HEK293 (cell line): ENCODE data around the gene CHN1.
A peak's percentile ranks its signal among the peaks of the same experiment; 100 is the strongest.

Experiments used
- CTCF ChIA-PET: fragments of 350-600 bp; formaldehyde crosslinking; extraction: SDS; loops from one replicate; lab custom pipeline; 2021; ENCODE audit warnings: antibody characterized with exemption; lab: Yijun Ruan, JAX
- POLR2A ChIA-PET: fragments of 300-600 bp; formaldehyde crosslinking; extraction: SDS; loops from one replicate; lab custom pipeline; 2020; ENCODE audit warnings: antibody characterized with exemption, inconsistent platforms; lab: Yijun Ruan, JAX
- H3K27ac ChIP-seq: fragments of 200-500 bp; sonication (Bioruptor generic); 2 replicates; pipeline ENCODE4 v1.5.1; 2014; ENCODE audit warnings: low read depth, low read length, control low read depth, inconsistent platforms; ENCODE audit errors: extremely low read depth
- H3K36me3 ChIP-seq, 2 experiments: fragments of 200-500 bp in 1 of 2; sonication (Bioruptor generic) in 1 of 2; 1 replicate in 1 of 2; 2 replicates in 1 of 2; pipeline ENCODE4 v1.5.1; 2014 to 2017; ENCODE audit warnings: inconsistent platforms in 2 of 2, low read length in 2 of 2; ENCODE audit not compliant: control insufficient read depth in 2 of 2, insufficient read depth in 1 of 2
- H3K4me1 ChIP-seq: fragments of 200-500 bp; sonication (Bioruptor generic); 2 replicates; pipeline ENCODE4 v1.5.1; 2014; ENCODE audit warnings: mild to moderate bottlenecking, low read length, inconsistent platforms; ENCODE audit not compliant: control insufficient read depth, insufficient read depth
- H3K4me3 ChIP-seq: 2 replicates; pipeline ENCODE4 v1.5.1; 2011; ENCODE audit warnings: low read depth, mild to moderate bottlenecking, control low read depth, low read length, moderate library complexity
- H3K9me3 ChIP-seq: fragments of 200-500 bp; sonication (Bioruptor generic); 2 replicates; pipeline ENCODE4 v1.5.1; 2014; ENCODE audit warnings: low read depth, low read length, inconsistent platforms; ENCODE audit not compliant: control insufficient read depth, insufficient read depth
- GLI4 ChIP-seq: fragments of 450-650 bp; formaldehyde crosslinking; IDR thresholded peaks from 2 replicates; pipeline ENCODE4 v1.5.1; 2016; ENCODE audit warnings: missing biosample characterization, missing genetic modification characterization
- KLF1 ChIP-seq: fragments of 450-650 bp; formaldehyde crosslinking; IDR thresholded peaks from 2 replicates; pipeline ENCODE4 v1.5.1; 2016; ENCODE audit warnings: missing biosample characterization, missing genetic modification characterization
- OSR2 ChIP-seq: fragments of 450-650 bp; formaldehyde crosslinking; IDR thresholded peaks from 2 replicates; pipeline ENCODE4 v1.5.1; 2016; ENCODE audit warnings: missing biosample characterization, missing genetic modification characterization
- PRDM1 ChIP-seq: fragments of 450-650 bp; formaldehyde crosslinking; IDR thresholded peaks from 2 replicates; pipeline ENCODE4; 2016; ENCODE audit warnings: missing biosample characterization, missing genetic modification characterization
- PRDM10 ChIP-seq: fragments of 450-650 bp; formaldehyde crosslinking; IDR thresholded peaks from 2 replicates; pipeline ENCODE4 v1.5.1; 2016; ENCODE audit warnings: missing biosample characterization, missing genetic modification characterization
- RBAK ChIP-seq: fragments of 450-650 bp; formaldehyde crosslinking; IDR thresholded peaks from 2 replicates; pipeline ENCODE4 v1.5.1; 2016; ENCODE audit warnings: missing biosample characterization, missing genetic modification characterization
- TRIM28 ChIP-seq: IDR thresholded peaks from 2 replicates; pipeline ENCODE4 v1.6.1; 2011; ENCODE audit warnings: low read length, control low read depth, borderline replicate concordance
- TSHZ1 ChIP-seq: fragments of 450-650 bp; formaldehyde crosslinking; IDR thresholded peaks from 2 replicates; pipeline ENCODE4 v1.5.1; 2016; ENCODE audit warnings: missing biosample characterization, missing genetic modification characterization, borderline replicate concordance
- YY1 ChIP-seq: fragments of 450-650 bp; formaldehyde crosslinking; IDR thresholded peaks from 2 replicates; pipeline ENCODE4 v1.5.1; 2018; ENCODE audit warnings: missing biosample characterization, missing genetic modification characterization
- ZBTB17 ChIP-seq: fragments of 450-650 bp; formaldehyde crosslinking; IDR thresholded peaks from 2 replicates; pipeline ENCODE4 v1.5.1; 2016; ENCODE audit warnings: missing biosample characterization, missing genetic modification characterization
- ZNF155 ChIP-seq: fragments of 450-650 bp; formaldehyde crosslinking; IDR thresholded peaks from 2 replicates; pipeline ENCODE4 v1.5.1; 2016; ENCODE audit warnings: missing biosample characterization, missing genetic modification characterization
- ZNF214 ChIP-seq: fragments of 450-650 bp; formaldehyde crosslinking; IDR thresholded peaks from 2 replicates; pipeline ENCODE4 v1.5.1; 2017; ENCODE audit warnings: missing biosample characterization, mild to moderate bottlenecking, missing genetic modification characterization, borderline replicate concordance
- ZNF223 ChIP-seq: fragments of 450-650 bp; formaldehyde crosslinking; IDR thresholded peaks from 2 replicates; pipeline ENCODE4 v1.5.1; 2016; ENCODE audit warnings: missing biosample characterization, missing genetic modification characterization
- ZNF335 ChIP-seq: fragments of 450-650 bp; formaldehyde crosslinking; conservative IDR thresholded peaks from 2 replicates; pipeline ENCODE4 v1.5.1; 2016; ENCODE audit warnings: missing biosample characterization, missing genetic modification characterization
- ZNF341 ChIP-seq: fragments of 450-650 bp; formaldehyde crosslinking; IDR thresholded peaks from 2 replicates; pipeline ENCODE4; 2016; ENCODE audit warnings: low read depth, missing biosample characterization, missing genetic modification characterization
- ZNF366 ChIP-seq: fragments of 450-650 bp; formaldehyde crosslinking; conservative IDR thresholded peaks from 2 replicates; pipeline ENCODE4 v1.5.1; 2016; ENCODE audit warnings: missing biosample characterization, missing genetic modification characterization
- ZNF416 ChIP-seq: fragments of 450-650 bp; formaldehyde crosslinking; IDR thresholded peaks from 2 replicates; pipeline ENCODE4 v1.5.1; 2016; ENCODE audit warnings: missing biosample characterization, missing genetic modification characterization
- ZNF48 ChIP-seq: fragments of 450-650 bp; formaldehyde crosslinking; IDR thresholded peaks from 2 replicates; pipeline ENCODE4 v1.5.1; 2016; ENCODE audit warnings: missing biosample characterization, missing genetic modification characterization
- ZNF488 ChIP-seq: fragments of 450-650 bp; formaldehyde crosslinking; IDR thresholded peaks from 2 replicates; pipeline ENCODE4 v1.5.1; 2016; ENCODE audit warnings: missing biosample characterization, missing genetic modification characterization
- ZNF548 ChIP-seq: fragments of 450-650 bp; formaldehyde crosslinking; IDR thresholded peaks from 2 replicates; pipeline ENCODE4 v1.5.1; 2016; ENCODE audit warnings: missing biosample characterization, missing genetic modification characterization
- ZNF549 ChIP-seq: fragments of 450-650 bp; IDR thresholded peaks from 2 replicates; pipeline ENCODE4 v1.5.1; 2018; ENCODE audit warnings: missing biosample characterization, missing genetic modification characterization, mild to moderate bottlenecking, inconsistent platforms, moderate library complexity
- ZNF623 ChIP-seq: fragments of 450-650 bp; formaldehyde crosslinking; IDR thresholded peaks from 2 replicates; pipeline ENCODE4 v1.5.1; 2016; ENCODE audit warnings: missing biosample characterization, missing genetic modification characterization
- ZNF645 ChIP-seq: fragments of 450-650 bp; formaldehyde crosslinking; IDR thresholded peaks from 2 replicates; pipeline ENCODE4; 2016; ENCODE audit warnings: missing biosample characterization, missing genetic modification characterization

Gene CHN1

GRCh38 chr2:174972924-174973323 is 32.3 kb downstream of the CHN1 start:
- H3K4me3 ChIP-seq = no peak overlapping the region
- no peaks in the 10 kb centered on the region for H3K36me3 ChIP-seq
- ChIA-PET CTCF (interaction anchor here (0.5 to 1.9 kb wide), 5 partner anchors 8 to 276 kb away, joined by 3 to 19 read pairs (median 6); no protein-coding TSS in a partner anchor), POLR2A (interaction anchor here (0.5 kb wide), 1 partner anchor 25 kb away, joined by 3 read pairs; no protein-coding TSS in a partner anchor)
- TF ChIP-seq ZNF155 = no peak
- peak; percentile 40; the same call in 1 of the 2 replicates for TF ChIP-seq ZBTB17 (tag by site-specific recombination)
- H3K9me3 ChIP-seq = no peaks in the 10 kb centered on the region
- H3K27ac ChIP-seq = no peak overlapping the region
- peaks cover 9% of the 10 kb centered on the region for H3K4me1 ChIP-seq

- CTCF ChIA-PET = interaction anchor here (0.5 to 1.9 kb wide), 4 partner anchors 8 to 200 kb away, joined by 3 to 19 read pairs (median 4); no protein-coding TSS in a partner anchor
- H3K27ac ChIP-seq = no peak overlapping the region
- TF ChIP-seq TRIM28 (peak; percentile 55; the same call in 1 of the 2 replicates), ZNF416 (tag by site-specific recombination) (no peak), ZNF623 (tag by site-specific recombination) (no peak), ZNF548 (tag by site-specific recombination) (no peak), YY1 (tag by site-specific recombination) (no peak), RBAK (tag by site-specific recombination) (no peak), ZNF214 (no peak), PRDM1 (peak; percentile 50; the same call in 1 of the 2 replicates), ZNF366 (tag by site-specific recombination) (0 out of 2 replicates have a peak, but pooled peaks have one; percentile 19), PRDM10 (tag by site-specific recombination) (0 out of 2 replicates have a peak, but pooled peaks have one; percentile 29), GLI4 (tag by site-specific recombination) (no peak), ZNF341 (tag by site-specific recombination) (no peak), ZNF549 (tag by site-specific recombination) (no peak), TSHZ1 (tag by site-specific recombination) (no peak), ZNF645 (no peak), ZNF488 (tag by site-specific recombination) (no peak), OSR2 (0 out of 2 replicates have a peak, but pooled peaks have one; percentile 28), ZNF48 (tag by site-specific recombination) (no peak), ZNF223 (no peak), KLF1 (no peak), ZNF335 (tag by site-specific recombination) (0 out of 2 replicates have a peak, but pooled peaks have one; percentile 22)
- no peaks in the 10 kb centered on the region for H3K9me3 ChIP-seq
- POLR2A ChIA-PET = interaction anchor here (0.5 kb wide), 1 partner anchor 25 kb away, joined by 3 read pairs; no protein-coding TSS in a partner anchor
- H3K4me1 ChIP-seq = peaks cover 9% of the 10 kb centered on the region
- no peaks in the 10 kb centered on the region for H3K36me3 ChIP-seq
- no peak overlapping the region for H3K4me3 ChIP-seq
Measured at GRCh38 chr2:174971868-174972781, 33.1 kb downstream of the CHN1 start.
